Fibroblast of lung (primary cell): Measurements from ENCODE around the gene PTPN13. TPM values are rescaled to one million over a fixed set of nuclear protein-coding genes. Genes with fewer than 3 reads are reported as not detected.

Experiments used
- DNase-seq, 2 donors: peaks; one replicate each; pipeline versions ENCODE4 v3.0.0 to v3.0.0-alpha.2; 2010; ENCODE audit warnings: low read depth in 2 of 2
- H2AFZ ChIP-seq: 2 replicates; pipeline ENCODE4 v1.5.1; 2012; ENCODE audit warnings: low read length, control low read depth, inconsistent platforms
- H3K27ac ChIP-seq: 2 replicates; pipeline ENCODE4 v1.5.1; 2011; ENCODE audit warnings: low read length, control low read depth; ENCODE audit not compliant: insufficient read depth
- H3K27me3 ChIP-seq: 2 replicates; pipeline ENCODE4 v1.5.1; 2011; ENCODE audit warnings: mild to moderate bottlenecking, low read length; ENCODE audit not compliant: control insufficient read depth, insufficient read depth
- H3K36me3 ChIP-seq: 2 replicates; pipeline ENCODE4 v1.5.1; 2011; ENCODE audit warnings: low read length; ENCODE audit not compliant: control insufficient read depth, insufficient read depth
- H3K4me1 ChIP-seq: 2 replicates; pipeline ENCODE4 v1.5.1; 2011; ENCODE audit warnings: low read length; ENCODE audit not compliant: control insufficient read depth, insufficient read depth; ENCODE audit errors: extremely low read depth
- H3K4me2 ChIP-seq: 2 replicates; pipeline ENCODE4 v1.5.1; 2011; ENCODE audit warnings: low read length, control low read depth; ENCODE audit not compliant: insufficient read depth; ENCODE audit errors: extremely low read depth
- H3K4me3 ChIP-seq, 4 experiments: fragments of 200-600 bp in 1 of 4; sonication (generic) in 1 of 4; replicated peaks in 1 of 4; 2 replicates each; pipeline ENCODE4 v1.5.1; 2011 to 2016; ENCODE audit warnings: low read length in 4 of 4, low read depth in 3 of 4, mild to moderate bottlenecking in 3 of 4, control low read depth in 2 of 4, inconsistent platforms in 1 of 4, mixed read lengths in 1 of 4; ENCODE audit not compliant: insufficient read depth in 1 of 4; ENCODE audit errors: control extremely low read depth in 1 of 4
- H3K79me2 ChIP-seq: 2 replicates; pipeline ENCODE4 v1.5.1; 2012; ENCODE audit warnings: mild to moderate bottlenecking, low read length, inconsistent platforms; ENCODE audit not compliant: control insufficient read depth, insufficient read depth
- H3K9ac ChIP-seq: 2 replicates; pipeline ENCODE4 v1.5.1; 2011; ENCODE audit warnings: mild to moderate bottlenecking, low read length, control low read depth; ENCODE audit not compliant: insufficient read depth
- H3K9me3 ChIP-seq: 2 replicates; pipeline ENCODE4 v1.5.1; 2012; ENCODE audit warnings: low read depth, low read length; ENCODE audit not compliant: control insufficient read depth, insufficient read depth
- H4K20me1 ChIP-seq: 2 replicates; pipeline ENCODE4 v1.5.1; 2011; ENCODE audit warnings: low read length; ENCODE audit not compliant: control insufficient read depth, insufficient read depth; ENCODE audit errors: extremely low read depth
- EZH2 ChIP-seq: IDR thresholded peaks from 2 replicates; pipeline ENCODE4 v1.5.1; 2012; ENCODE audit warnings: low read length, control low read depth, mild to moderate bottlenecking; ENCODE audit errors: missing control alignments
- polyA plus RNA-seq, 2 donors: library from polyadenylated mRNA; depleted of rRNA in 1 of 2; stranded (reverse) in 1 of 2; unstranded in 1 of 2; fragments of >200 nt; gene quantifications; 2 replicates each; pipeline ENCODE4 v1.2.1, GENCODE V29; 2011 to 2012; ENCODE audit warnings: missing spikeins in 1 of 2
- total RNA-seq: library from RNA; depleted of rRNA; stranded (reverse); fragments of >200 nt; gene quantifications from 2 replicates; pipeline ENCODE4 v1.2.1, GENCODE V29; 2014

PTPN13 gene
- total and polyA plus RNA-seq, 2 donors (not counting 1 experiment from before 2014, with no cell fraction given): 16.5 to 136 TPM

DNA sequence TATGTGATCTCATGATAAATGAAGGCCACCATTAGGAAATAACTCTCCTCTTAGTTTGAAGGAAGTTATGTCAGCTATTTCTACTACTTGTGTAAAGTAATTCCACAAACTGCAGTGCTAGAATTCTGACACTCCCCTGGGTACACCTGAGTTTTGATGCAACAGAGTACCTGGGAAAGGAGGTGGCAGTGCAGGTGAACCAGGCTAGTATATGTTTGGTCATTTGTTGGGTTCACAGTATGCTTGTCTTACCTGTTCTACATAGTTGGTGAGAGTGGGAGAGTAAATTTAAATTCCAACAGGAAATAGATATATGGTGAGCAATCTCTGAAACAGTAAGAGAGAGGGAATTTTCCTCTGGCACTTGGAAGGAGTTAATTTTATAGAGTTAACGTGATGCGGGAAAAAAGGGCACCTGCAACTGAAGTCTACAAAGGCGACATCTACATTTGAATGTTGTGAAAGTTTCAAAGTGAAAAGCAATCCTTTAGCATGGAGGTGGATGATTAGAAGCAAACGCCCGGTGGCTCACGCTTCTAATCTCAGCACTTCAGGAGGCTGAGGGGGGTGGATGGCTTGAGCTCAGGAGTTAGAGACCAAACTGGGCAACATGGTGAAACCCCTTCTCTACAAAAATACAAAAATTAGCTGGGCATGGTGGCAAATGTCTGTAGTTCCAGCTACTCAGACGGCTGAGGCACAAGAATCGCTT, 263.4 kb downstream of the PTPN13 start:
- no peaks in the 10 kb centered on the region for H3K9me3 ChIP-seq
- no peak for TF ChIP-seq EZH2
- H3K9ac ChIP-seq: no peak overlapping the region
- no peak overlapping the region for H2AFZ ChIP-seq
- no peaks in the 10 kb centered on the region for H4K20me1 ChIP-seq
- H3K27ac ChIP-seq: no peak overlapping the region
- no peaks in the 10 kb centered on the region for H3K27me3 ChIP-seq
- no peak for DNase-seq
- H3K4me3 ChIP-seq: no peak overlapping the region
- H3K36me3 ChIP-seq: no peaks in the 10 kb centered on the region
- no peaks in the 10 kb centered on the region for H3K79me2 ChIP-seq
- no peak overlapping the region for H3K4me2 ChIP-seq
- H3K4me1 ChIP-seq: no peaks in the 10 kb centered on the region

Other genes starting within 250 kb of the PTPN13 start
- 8.0 and 20.0 TPM in 2 replicates for gene MAPK10, start 234.3 kb upstream of the PTPN13 start, total RNA-seq
- gene MAPK10, start 234.3 kb upstream of the PTPN13 start, polyA plus RNA-seq: 3.2 and 3.8 TPM in 2 replicates